AG04450 (cell line): ENCODE data around the gene RICTOR. TPM values are rescaled to one million over a fixed set of nuclear protein-coding genes. Genes with fewer than 3 reads are reported as not detected.
"Not testable (repeated sequence)": the region's sequence is repeated elsewhere in the genome, so short reads cannot be mapped to it uniquely, and the experiment has no call there.

Source experiments
- CTCF ChIA-PET: fragments of 300-600, 350-600 bp; formaldehyde crosslinking; extraction: SDS; loops from one replicate; lab custom pipeline; 2022; ENCODE audit warnings: antibody characterized with exemption, inconsistent platforms; lab: Charles Lee
- POLR2A ChIA-PET: fragments of 350-600 bp; formaldehyde crosslinking; extraction: SDS; loops from one replicate; lab custom pipeline; 2021; ENCODE audit warnings: antibody characterized with exemption, inconsistent platforms; lab: Yijun Ruan, JAX
- DNase-seq: peaks from one replicate; pipeline ENCODE4 v3.0.0-alpha.2; 2011; ENCODE audit warnings: low read depth, low spot score
- H3K27ac ChIP-seq: one replicate; pipeline ENCODE4 v1.5.1; 2012; ENCODE audit warnings: low read depth, low read length, control low read depth
- H3K27me3 ChIP-seq: one replicate; pipeline ENCODE4 v1.6.0; 2012; ENCODE audit warnings: low read length; ENCODE audit not compliant: control insufficient read depth, insufficient read depth
- H3K4me3 ChIP-seq: 2 replicates; pipeline ENCODE4 v1.5.1; 2011; ENCODE audit warnings: mild to moderate bottlenecking, low read depth, low read length, control low read depth
- H3K9me3 ChIP-seq: 2 replicates; pipeline ENCODE4 v1.5.1; 2012; ENCODE audit warnings: low read length; ENCODE audit not compliant: control insufficient read depth, insufficient read depth
- CTCF ChIP-seq: IDR thresholded peaks from 2 replicates; pipeline ENCODE4 v1.5.1; 2011; ENCODE audit warnings: low read depth, low read length, control low read depth, inconsistent platforms
- polyA plus RNA-seq: library from polyadenylated mRNA; depleted of rRNA; stranded (reverse); fragments of >200 nt; gene quantifications from 2 replicates; pipeline ENCODE4 v1.2.3, GENCODE V29; 2011

Gene RICTOR
- polyA plus RNA-seq, 1 experiment: 15.6 TPM

GRCh38 chr5:38999037-38999436, 75.2 kb downstream of the RICTOR start:
- ChIA-PET CTCF (interaction anchor here (1.4 kb wide), 1 partner anchor 81 kb away, joined by 8 read pairs; no protein-coding TSS in a partner anchor), POLR2A (no interaction called here)
- peaks cover 2% of the 10 kb centered on the region; the same call in 1 of the 2 replicates for H3K9me3 ChIP-seq
- no peak for TF ChIP-seq CTCF
- H3K4me3 ChIP-seq: no peak overlapping the region
- H3K27me3 ChIP-seq: no peaks in the 10 kb centered on the region
- no peak overlapping the region for H3K27ac ChIP-seq
- no peak for DNase-seq

- ChIA-PET CTCF (interaction anchor here (0.5 kb wide), 1 partner anchor 1851 kb away, joined by 3 read pairs; no protein-coding TSS in a partner anchor), POLR2A (no interaction called here)
- Histone ChIP-seq H3K4me3 (no peak overlapping the region), H3K9me3 (peaks cover 2% of the 10 kb centered on the region; the same call in 1 of the 2 replicates), H3K27me3 (no peaks in the 10 kb centered on the region), H3K27ac (no peak overlapping the region)
- DNase-seq: no peak
- no peak for TF ChIP-seq CTCF
Observed at GRCh38 chr5:38997591-38997990, 76.6 kb downstream of the RICTOR start.

GRCh38 chr5:38996123-38996522, 78.1 kb downstream of the RICTOR start:
- ChIA-PET CTCF (no interaction called here), POLR2A (no interaction called here)
- Histone ChIP-seq H3K27ac (no peak overlapping the region), H3K27me3 (no peaks in the 10 kb centered on the region), H3K4me3 (no peak overlapping the region), H3K9me3 (peaks cover 2% of the 10 kb centered on the region; the same call in 1 of the 2 replicates)
- no peak for TF ChIP-seq CTCF
- no peak for DNase-seq

GRCh38 chr5:38994324-38994927, 79.8 kb downstream of the RICTOR start:
- CTCF ChIA-PET: interaction anchor here (0.6 to 1.3 kb wide), 12 partner anchors 25 to 985 kb away, joined by 3 to 7 read pairs (median 4); no protein-coding TSS in a partner anchor
- H3K27me3 ChIP-seq: no peaks in the 10 kb centered on the region
- POLR2A ChIA-PET: no interaction called here

GRCh38 chr5:38989974-38990719, 84.1 kb downstream of the RICTOR start:
- H3K27me3 ChIP-seq, DNase-seq, H3K4me3 ChIP-seq, POLR2A ChIA-PET, H3K27ac ChIP-seq, H3K9me3 ChIP-seq: not testable (repeated sequence)
- CTCF ChIA-PET: interaction anchor here (1.9 kb wide), 1 partner anchor 91 kb away, joined by 5 read pairs; no protein-coding TSS in a partner anchor

More at GRCh38 chr5:38994324-38994927, 79.8 kb downstream of the RICTOR start:
- H3K27ac ChIP-seq: no peak overlapping the region
- peaks cover 2% of the 10 kb centered on the region; the same call in 1 of the 2 replicates for H3K9me3 ChIP-seq
- TF ChIP-seq CTCF: peak; percentile 57
- no peak overlapping the region for H3K4me3 ChIP-seq
- DNase-seq: peak; percentile 24
